ENCODE results near the gene SYCN. TPM values are rescaled to one million over a fixed set of nuclear protein-coding genes. Genes with fewer than 3 reads are reported as not detected.
A peak's percentile ranks its signal among the peaks of the same experiment; 100 is the strongest.

The SYCN gene
- total and polyA plus RNA-seq, 2 of the 8 experiments (the other 6 are each of a cell fraction or from before 2014, with no cell fraction given) = not detected

DNA sequence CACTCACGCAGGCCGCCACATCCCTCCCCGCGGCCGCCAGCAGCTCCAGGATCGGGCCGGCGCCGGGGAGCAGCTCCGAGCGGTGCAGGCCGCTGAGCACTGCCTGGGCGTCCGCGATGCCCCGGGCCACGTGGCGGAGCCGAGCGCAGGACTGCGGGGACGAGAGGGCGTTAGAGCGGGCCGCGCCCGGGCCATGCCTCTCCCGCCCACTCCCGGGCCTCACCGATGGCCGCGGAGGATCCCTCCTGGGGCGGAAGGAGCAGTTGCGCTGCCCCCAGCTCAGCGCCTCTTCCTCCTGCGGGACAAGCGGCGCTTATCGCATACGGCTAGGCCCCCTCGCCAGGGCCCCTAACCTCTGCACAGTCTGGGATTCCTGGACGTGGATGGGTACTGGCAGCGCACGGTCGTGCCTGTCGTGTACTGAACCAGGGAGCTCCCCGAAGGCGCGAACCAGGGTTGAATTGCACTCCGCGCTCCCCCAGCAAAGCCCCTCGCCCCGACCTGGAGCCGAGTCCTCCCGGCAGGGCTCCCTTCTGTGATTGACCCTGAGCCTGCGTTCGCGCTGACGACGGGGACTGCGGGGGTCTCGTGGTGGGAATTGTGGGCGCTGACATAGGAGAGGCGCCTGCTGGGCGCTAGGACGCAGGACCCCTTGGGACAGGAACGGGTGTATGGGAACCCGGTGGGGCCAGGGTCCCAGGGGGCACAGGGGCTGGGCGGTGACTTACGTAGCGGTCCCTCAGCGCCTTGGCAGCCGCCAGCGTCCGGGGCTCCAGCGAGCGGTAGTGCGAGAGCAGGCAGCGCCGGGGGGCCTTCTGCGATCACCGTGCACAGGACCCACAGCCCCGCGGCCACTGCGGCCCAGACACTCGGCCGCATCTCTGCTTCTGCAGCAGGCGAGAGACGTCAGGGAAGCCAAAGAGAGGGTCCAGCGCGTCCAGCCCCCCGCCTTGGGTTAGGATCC, 43.9 kb upstream of the SYCN start (continued):
- TF ChIP-seq PHF8 (conservative IDR thresholded peaks at IDR 0.05; ENCODE audit: low read depth, low read length) (no peak), NRF1 (IDR thresholded peaks at IDR 0.05; ENCODE audit: low read depth, low read length) (no peak), GABPA (IDR thresholded peaks at IDR 0.05; ENCODE audit: borderline replicate concordance, insufficient read depth, low read length) (peak; percentile 53), SUZ12 (IDR thresholded peaks at IDR 0.05; ENCODE audit: low read length) (peak; percentile 96), RNF2 (IDR thresholded peaks at IDR 0.05; ENCODE audit: borderline replicate concordance, low read depth, low read length, missing control alignments, poor library complexity, severe bottlenecking) (peak; percentile 19), ZNF274 (IDR thresholded peaks at IDR 0.05; ENCODE audit: borderline replicate concordance, extremely low read depth, low read length) (no peak), POLR2AphosphoS5 (IDR thresholded peaks at IDR 0.05; ENCODE audit: low read depth, low read length) (no peak), EGR1 (IDR thresholded peaks at IDR 0.05; ENCODE audit: borderline replicate concordance, low read depth, low read length) (no peak), SP2 (IDR thresholded peaks at IDR 0.05; ENCODE audit: low read length) (no peak), CBX5 (IDR thresholded peaks at IDR 0.05; ENCODE audit: low read depth, low read length) (no peak), CHD2 (IDR thresholded peaks at IDR 0.05; ENCODE audit: low read length) (no peak)
- TF ChIP-seq, protein P1, sequence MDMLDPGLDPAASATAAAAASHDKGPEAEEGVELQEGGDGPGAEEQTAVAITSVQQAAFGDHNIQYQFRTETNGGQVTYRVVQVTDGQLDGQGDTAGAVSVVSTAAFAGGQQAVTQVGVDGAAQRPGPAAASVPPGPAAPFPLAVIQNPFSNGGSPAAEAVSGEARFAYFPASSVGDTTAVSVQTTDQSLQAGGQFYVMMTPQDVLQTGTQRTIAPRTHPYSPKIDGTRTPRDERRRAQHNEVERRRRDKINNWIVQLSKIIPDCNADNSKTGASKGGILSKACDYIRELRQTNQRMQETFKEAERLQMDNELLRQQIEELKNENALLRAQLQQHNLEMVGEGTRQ (IDR thresholded peaks at IDR 0.05; ENCODE audit: low read length) = no peak

All from H1 (cell line).